CD14-positive monocyte (primary cell): ENCODE results near the gene ANTXRL. TPM values are rescaled to one million over a fixed set of nuclear protein-coding genes. Genes with fewer than 3 reads are reported as not detected.

ENCODE experiments used
- DNase-seq, 3 donors: peaks; one replicate each; pipeline ENCODE4 v3.0.0-alpha.2; 2011 to 2022
- H2AFZ ChIP-seq: 2 replicates; pipeline ENCODE4 v1.6.0; 2012; ENCODE audit warnings: mild to moderate bottlenecking, low read depth, low read length, inconsistent platforms; ENCODE audit not compliant: insufficient read depth, poor library complexity, severe bottlenecking
- H3K27ac ChIP-seq, 2 donors: 1 replicate in 1 of 2; 2 replicates in 1 of 2; pipeline ENCODE4 v1.5.1; 2012 to 2013; ENCODE audit warnings: low read length in 2 of 2, control low read depth in 1 of 2, inconsistent platforms in 1 of 2, low read depth in 1 of 2, mild to moderate bottlenecking in 1 of 2
- H3K27me3 ChIP-seq, 2 donors: one replicate each; pipeline versions ENCODE4 v1.6.0 to v1.6.1; 2011 to 2013; ENCODE audit warnings: low read length in 2 of 2; ENCODE audit not compliant: control insufficient read depth in 2 of 2, insufficient read depth in 2 of 2
- H3K36me3 ChIP-seq, 2 donors: replicated peaks in 1 of 2; 1 replicate in 1 of 2; 2 replicates in 1 of 2; pipeline versions ENCODE4 v1.5.1 to v1.6.1; 2012 to 2013; ENCODE audit warnings: low read length in 2 of 2, control low read depth in 1 of 2, inconsistent platforms in 1 of 2, mild to moderate bottlenecking in 1 of 2; ENCODE audit not compliant: insufficient read depth in 2 of 2, control insufficient read depth in 1 of 2
- H3K4me1 ChIP-seq, 2 donors: 1 replicate in 1 of 2; 2 replicates in 1 of 2; pipeline versions ENCODE4 v1.5.1 to v1.6.1; 2012 to 2013; ENCODE audit warnings: low read length in 2 of 2, control low read depth in 1 of 2, inconsistent platforms in 1 of 2, mild to moderate bottlenecking in 1 of 2, moderate library complexity in 1 of 2; ENCODE audit not compliant: insufficient read depth in 2 of 2, control insufficient read depth in 1 of 2
- H3K4me2 ChIP-seq: replicated peaks from 2 replicates; pipeline ENCODE3; 2012; ENCODE audit warnings: low read length, moderate library complexity, mild to moderate bottlenecking; ENCODE audit not compliant: poor library complexity, severe bottlenecking; ENCODE audit errors: extremely low read depth
- H3K4me3 ChIP-seq, 3 experiments: fragments of 200-600 bp in 1 of 3; sonication (generic) in 1 of 3; replicated peaks in 1 of 3; 1 replicate in 2 of 3; 2 replicates in 1 of 3; pipeline ENCODE4 v1.5.1; 2011 to 2013; ENCODE audit warnings: low read length in 3 of 3, mild to moderate bottlenecking in 3 of 3, control low read depth in 2 of 3, low read depth in 2 of 3, inconsistent platforms in 1 of 3, moderate library complexity in 1 of 3
- H3K79me2 ChIP-seq: 2 replicates; pipeline ENCODE4 v1.6.0; 2012; ENCODE audit warnings: mild to moderate bottlenecking, control low read depth, inconsistent platforms, low read length, moderate library complexity; ENCODE audit not compliant: insufficient read depth
- H3K9ac ChIP-seq: 2 replicates; pipeline ENCODE4 v1.6.0; 2017; ENCODE audit warnings: low read length, mild to moderate bottlenecking; ENCODE audit not compliant: insufficient read depth, poor library complexity, severe bottlenecking
- H3K9me3 ChIP-seq, 2 donors: replicated peaks in 1 of 2; 1 replicate in 1 of 2; 2 replicates in 1 of 2; pipeline versions ENCODE4 v1.5.1 to v1.6.1; 2012 to 2013; ENCODE audit warnings: low read length in 2 of 2, control low read depth in 1 of 2; ENCODE audit not compliant: control insufficient read depth in 1 of 2, insufficient read depth in 1 of 2
- H4K20me1 ChIP-seq: 2 replicates; pipeline ENCODE4 v1.6.0; 2012; ENCODE audit warnings: mild to moderate bottlenecking, low read length, control low read depth, moderate library complexity; ENCODE audit not compliant: insufficient read depth
- H3K27ac Mint-ChIP-seq, 7 donors: one replicate each; pipeline ENCODE4 v1.8.0; 2020; ENCODE audit warnings: mild to moderate bottlenecking in 7 of 7, mixed read lengths in 7 of 7, moderate library complexity in 6 of 7, inconsistent platforms in 2 of 7
- H3K27me3 Mint-ChIP-seq, 3 donors: one replicate each; pipeline ENCODE4 v1.8.0; 2021 to 2022; ENCODE audit warnings: low read depth in 3 of 3, mild to moderate bottlenecking in 3 of 3, mixed read lengths in 3 of 3, moderate library complexity in 3 of 3, inconsistent platforms in 1 of 3
- H3K36me3 Mint-ChIP-seq, 2 donors: one replicate each; pipeline ENCODE4 v1.8.0; 2020; ENCODE audit warnings: mixed read lengths in 2 of 2, inconsistent platforms in 1 of 2, mild to moderate bottlenecking in 1 of 2
- H3K4me1 Mint-ChIP-seq: one replicate; pipeline ENCODE4 v1.8.0; 2020; ENCODE audit warnings: mild to moderate bottlenecking, mixed read lengths
- H3K4me3 Mint-ChIP-seq, 2 donors: one replicate each; pipeline ENCODE4 v1.8.0; 2020; ENCODE audit warnings: mild to moderate bottlenecking in 2 of 2, mixed read lengths in 2 of 2, moderate library complexity in 1 of 2
- H3K9me3 Mint-ChIP-seq, 7 donors: one replicate each; pipeline ENCODE4 v1.8.0; 2020 to 2022; ENCODE audit warnings: mixed read lengths in 7 of 7, mild to moderate bottlenecking in 6 of 7, moderate library complexity in 6 of 7, inconsistent platforms in 2 of 7
- whole genome bisulfite sequencing: methylation state at CpG from one replicate; pipeline ENCODE4 v1.1.5; 2013; ENCODE audit warnings: missing lambda C conversion rate; ENCODE audit not compliant: insufficient coverage; 5-methylcytosine and 5-hydroxymethylcytosine counted together
- intact Hi-C, 2 donors: fragments of 100-400 bp; cut with micrococcal nuclease; formaldehyde crosslinking; loops; one replicate each; pipeline versions ENCODE4 v1.15.0 to v1.15.1; 2023
- polyA plus RNA-seq, 3 donors: library from polyadenylated mRNA; depleted of rRNA in 1 of 3; unstranded in 2 of 3; stranded (reverse) in 1 of 3; fragments of 300-500 nt in 2 of 3; fragments of >200 nt in 1 of 3; fragmentation: Illumina TruSeq in 2 of 3; gene quantifications; 1 replicate in 2 of 3; 2 replicates in 1 of 3; pipeline ENCODE4 v1.2.3, GENCODE V29; 2012 to 2021
- TF ChIP-seq, protein P1 (sequence below): fragments of 200-600 bp; IDR thresholded peaks from one replicate; pipeline ENCODE4 v1.8.0; 2022; ENCODE audit warnings: antibody characterized with exemption, mild to moderate bottlenecking

The ANTXRL gene
- polyA plus RNA-seq, 3 donors = not detected

DNA sequence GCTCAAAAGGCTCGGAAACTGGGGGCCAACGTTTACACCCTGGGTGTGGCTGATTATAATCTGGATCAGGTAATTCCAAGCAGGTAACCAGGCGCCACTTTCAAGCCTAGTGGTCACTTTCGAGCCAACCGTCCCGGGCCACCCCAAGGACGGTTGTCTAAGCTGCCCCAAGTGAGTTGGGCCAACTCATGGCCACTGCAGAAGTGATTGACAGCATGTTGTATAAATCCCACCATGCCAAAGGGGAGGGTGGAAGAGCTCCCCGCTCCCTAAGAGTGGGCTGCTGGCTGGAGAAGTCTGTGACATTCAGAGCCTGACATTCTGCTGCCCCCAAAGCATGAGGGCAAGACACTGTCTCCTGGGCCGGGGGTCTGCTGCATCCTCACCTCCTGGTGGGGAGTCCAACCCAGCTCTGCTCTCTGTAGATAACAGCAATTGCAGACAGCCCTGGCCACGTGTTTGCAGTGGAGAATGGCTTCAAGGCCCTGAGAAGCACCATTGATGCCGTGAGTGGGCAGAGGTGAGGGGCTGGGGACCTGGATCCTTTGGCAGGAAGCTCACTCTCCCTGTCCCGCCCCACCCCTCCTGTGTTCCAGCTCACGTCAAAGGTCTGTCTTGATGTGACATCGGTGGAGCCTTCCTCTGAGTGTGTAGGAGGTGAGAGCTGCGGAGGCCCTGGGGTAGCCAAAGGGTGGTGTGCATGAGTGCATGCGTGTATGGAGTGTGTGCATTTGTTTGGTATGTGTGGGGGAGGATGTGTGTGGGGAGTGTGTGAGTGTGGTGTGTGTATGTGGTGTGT is 10.8 kb downstream of the ANTXRL start:
- Histone ChIP-seq H3K27ac (no peak overlapping the region), H3K4me2 (no peak overlapping the region), H4K20me1 (no peaks in the 10 kb centered on the region), H3K36me3 (no peaks in the 10 kb centered on the region), H3K9me3 (no peaks in the 10 kb centered on the region), H3K79me2 (no peaks in the 10 kb centered on the region), H2AFZ (no peak overlapping the region), H3K9ac (no peak overlapping the region), H3K4me1 (peaks cover 19 to 22% of the 10 kb centered on the region in 2 donors), H3K4me3 (no peak overlapping the region), H3K27me3 (no peaks in the 10 kb centered on the region)
- H3K27ac Mint-ChIP-seq = peak overlapping the region in 1 of 7 donors; percentile 55
- H3K4me3 Mint-ChIP-seq = no peak overlapping the region
- no peak for DNase-seq
- TF ChIP-seq, protein P1, sequence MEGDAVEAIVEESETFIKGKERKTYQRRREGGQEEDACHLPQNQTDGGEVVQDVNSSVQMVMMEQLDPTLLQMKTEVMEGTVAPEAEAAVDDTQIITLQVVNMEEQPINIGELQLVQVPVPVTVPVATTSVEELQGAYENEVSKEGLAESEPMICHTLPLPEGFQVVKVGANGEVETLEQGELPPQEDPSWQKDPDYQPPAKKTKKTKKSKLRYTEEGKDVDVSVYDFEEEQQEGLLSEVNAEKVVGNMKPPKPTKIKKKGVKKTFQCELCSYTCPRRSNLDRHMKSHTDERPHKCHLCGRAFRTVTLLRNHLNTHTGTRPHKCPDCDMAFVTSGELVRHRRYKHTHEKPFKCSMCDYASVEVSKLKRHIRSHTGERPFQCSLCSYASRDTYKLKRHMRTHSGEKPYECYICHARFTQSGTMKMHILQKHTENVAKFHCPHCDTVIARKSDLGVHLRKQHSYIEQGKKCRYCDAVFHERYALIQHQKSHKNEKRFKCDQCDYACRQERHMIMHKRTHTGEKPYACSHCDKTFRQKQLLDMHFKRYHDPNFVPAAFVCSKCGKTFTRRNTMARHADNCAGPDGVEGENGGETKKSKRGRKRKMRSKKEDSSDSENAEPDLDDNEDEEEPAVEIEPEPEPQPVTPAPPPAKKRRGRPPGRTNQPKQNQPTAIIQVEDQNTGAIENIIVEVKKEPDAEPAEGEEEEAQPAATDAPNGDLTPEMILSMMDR = no peak
- H3K4me1 Mint-ChIP-seq = peaks cover 24% of the 10 kb centered on the region
- WGBS = 88% methylated on average over 11 of the region's 16 CpGs
- H3K27me3 Mint-ChIP-seq = peaks cover 0 to 8% (median 0%) of the 10 kb centered on the region in 3 donors
- no peaks in the 10 kb centered on the region for H3K36me3 Mint-ChIP-seq
- intact Hi-C loops = no loop called here
- H3K9me3 Mint-ChIP-seq = peaks cover 0 to 2% (median 0%) of the 10 kb centered on the region in 7 donors

DNA sequence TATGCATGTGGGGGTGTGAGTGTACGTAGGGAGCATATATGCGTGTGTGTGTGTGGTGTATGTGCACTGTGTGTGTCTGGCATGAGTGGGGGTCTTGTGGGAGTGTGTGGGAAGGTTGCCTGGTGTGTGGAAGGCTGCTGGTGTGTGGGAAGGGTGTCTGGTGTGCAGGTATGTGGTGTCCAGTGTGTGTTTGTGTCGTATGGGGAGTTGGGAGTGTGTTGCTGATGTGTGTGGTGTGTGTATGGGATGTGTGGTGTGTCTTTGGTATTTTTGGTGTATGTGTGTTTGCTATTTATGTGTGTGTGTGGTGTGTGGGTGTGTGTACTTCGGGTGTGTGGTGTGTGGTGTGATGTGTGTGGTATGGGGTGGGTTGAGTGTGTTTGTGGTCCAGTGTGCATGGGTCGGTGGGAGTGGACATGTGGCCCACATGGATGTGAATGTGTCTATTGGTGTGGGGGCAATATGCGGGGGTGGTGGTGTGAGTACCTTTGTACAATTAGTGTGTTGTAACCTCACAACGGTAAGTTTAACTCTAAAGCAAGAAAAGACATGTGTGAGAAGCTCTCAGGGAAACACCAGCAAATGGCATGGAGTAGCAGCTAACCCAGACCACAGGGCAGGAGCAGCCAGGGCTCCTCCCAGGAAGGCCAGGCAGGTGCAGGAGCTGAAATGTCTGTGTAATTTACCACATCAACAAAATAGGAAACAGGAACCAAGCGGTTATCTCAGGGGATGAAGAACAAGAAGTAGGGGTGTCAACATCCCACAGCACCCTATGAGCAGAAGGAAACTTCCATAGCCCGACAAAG is 11.9 kb downstream of the ANTXRL start:
- Histone ChIP-seq H3K36me3 (no peaks in the 10 kb centered on the region), H3K4me2 (peak overlapping the region; percentile 11), H3K27ac (no peak overlapping the region), H3K9ac (no peak overlapping the region), H3K27me3 (no peaks in the 10 kb centered on the region), H4K20me1 (no peaks in the 10 kb centered on the region), H3K4me3 (no peak overlapping the region), H3K9me3 (no peaks in the 10 kb centered on the region), H3K4me1 (peaks cover 19 to 22% of the 10 kb centered on the region in 2 donors), H2AFZ (peak overlapping the region; percentile 65), H3K79me2 (no peaks in the 10 kb centered on the region)
- Mint-ChIP-seq H3K9me3 (peaks cover 0 to 2% (median 0%) of the 10 kb centered on the region in 7 donors), H3K27ac (peak overlapping the region in 2 of 7 donors; percentile 26 to 37), H3K27me3 (peaks cover 0 to 5% (median 0%) of the 10 kb centered on the region in 3 donors), H3K4me1 (peaks cover 24% of the 10 kb centered on the region), H3K4me3 (peak overlapping the region in 1 of 2 donors; percentile 72), H3K36me3 (no peaks in the 10 kb centered on the region)
- TF ChIP-seq, protein P1 = no peak
- WGBS = 83% methylated on average over 4 of the region's 9 CpGs
- intact Hi-C loops = no loop called here
- peak; percentile 32 to 40 (median 36) for DNase-seq
